ENCODE results near the gene RTP3. TPM values are rescaled to one million over a fixed set of nuclear protein-coding genes. Genes with fewer than 3 reads are reported as not detected.
"Not testable (repeated sequence)": the region's sequence is repeated elsewhere in the genome, so short reads cannot be mapped to it uniquely, and the experiment has no call there.

RTP3 gene
- total RNA-seq, 3 donors from 2014 or later (not counting 1 experiment from before 2014, with no cell fraction given), result not detected

DNA sequence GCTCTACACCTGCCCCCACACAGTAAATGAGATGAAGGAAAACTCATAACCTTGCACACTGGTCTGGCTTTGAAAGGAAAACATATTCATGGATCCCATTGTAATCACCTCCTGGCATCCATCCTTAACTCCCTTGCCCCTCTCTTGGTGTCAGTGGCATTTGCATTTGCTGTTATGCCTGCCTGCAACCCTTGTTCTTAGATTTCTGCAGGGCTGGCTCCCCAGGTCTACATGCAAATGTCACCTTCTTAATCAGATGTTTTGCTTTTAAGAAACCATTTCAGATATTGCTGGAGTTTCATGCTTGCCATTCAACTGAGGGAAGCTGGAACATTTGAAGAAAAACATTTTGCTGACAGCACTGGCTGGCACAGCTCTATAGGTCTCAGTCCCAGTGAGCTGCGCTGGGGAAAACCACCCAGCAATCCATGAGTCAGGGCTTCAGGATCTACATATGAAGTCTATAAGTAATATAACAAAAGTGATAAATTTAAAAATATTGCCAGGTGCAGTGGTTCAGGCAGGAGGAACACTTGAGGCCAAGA lies 49.2 kb downstream of the RTP3 start:
- no peak overlapping the region for H3K27ac ChIP-seq (ENCODE audit: low read length)
- Mint-ChIP-seq H3K27me3 (ENCODE audit: low read depth in 2 of 2) (peaks cover 28 to 44% of the 10 kb centered on the region in 2 donors), H3K4me1 (no peaks in the 10 kb centered on the region), H3K4me3 (no peak overlapping the region), H3K36me3 (no peaks in the 10 kb centered on the region), H3K27ac (no peak overlapping the region), H3K9me3 (no peaks in the 10 kb centered on the region)
- ATAC-seq, result no peak
- H3K27me3 ChIP-seq (ENCODE audit: control insufficient read depth, insufficient read depth, low read length), result no peaks in the 10 kb centered on the region
- TF ChIP-seq, protein P1, sequence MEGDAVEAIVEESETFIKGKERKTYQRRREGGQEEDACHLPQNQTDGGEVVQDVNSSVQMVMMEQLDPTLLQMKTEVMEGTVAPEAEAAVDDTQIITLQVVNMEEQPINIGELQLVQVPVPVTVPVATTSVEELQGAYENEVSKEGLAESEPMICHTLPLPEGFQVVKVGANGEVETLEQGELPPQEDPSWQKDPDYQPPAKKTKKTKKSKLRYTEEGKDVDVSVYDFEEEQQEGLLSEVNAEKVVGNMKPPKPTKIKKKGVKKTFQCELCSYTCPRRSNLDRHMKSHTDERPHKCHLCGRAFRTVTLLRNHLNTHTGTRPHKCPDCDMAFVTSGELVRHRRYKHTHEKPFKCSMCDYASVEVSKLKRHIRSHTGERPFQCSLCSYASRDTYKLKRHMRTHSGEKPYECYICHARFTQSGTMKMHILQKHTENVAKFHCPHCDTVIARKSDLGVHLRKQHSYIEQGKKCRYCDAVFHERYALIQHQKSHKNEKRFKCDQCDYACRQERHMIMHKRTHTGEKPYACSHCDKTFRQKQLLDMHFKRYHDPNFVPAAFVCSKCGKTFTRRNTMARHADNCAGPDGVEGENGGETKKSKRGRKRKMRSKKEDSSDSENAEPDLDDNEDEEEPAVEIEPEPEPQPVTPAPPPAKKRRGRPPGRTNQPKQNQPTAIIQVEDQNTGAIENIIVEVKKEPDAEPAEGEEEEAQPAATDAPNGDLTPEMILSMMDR (IDR thresholded peaks at IDR 0.05), result no peak
- no peaks in the 10 kb centered on the region for H3K36me3 ChIP-seq (ENCODE audit: control insufficient read depth, insufficient read depth, low read length)
- no CpG with 5 or more reads among the region's 1 CpG for WGBS (ENCODE audit: insufficient coverage)
- intact Hi-C loops (cut with micrococcal nuclease), result no loop called here
- H3K4me3 ChIP-seq (ENCODE audit: low read length), result no peak overlapping the region
- H3K9me3 ChIP-seq (ENCODE audit: control insufficient read depth, insufficient read depth, low read length), result no peaks in the 10 kb centered on the region
- DNase-seq, result no peak
- H3K4me1 ChIP-seq (ENCODE audit: control insufficient read depth, insufficient read depth, low read length), result no peaks in the 10 kb centered on the region

DNA sequence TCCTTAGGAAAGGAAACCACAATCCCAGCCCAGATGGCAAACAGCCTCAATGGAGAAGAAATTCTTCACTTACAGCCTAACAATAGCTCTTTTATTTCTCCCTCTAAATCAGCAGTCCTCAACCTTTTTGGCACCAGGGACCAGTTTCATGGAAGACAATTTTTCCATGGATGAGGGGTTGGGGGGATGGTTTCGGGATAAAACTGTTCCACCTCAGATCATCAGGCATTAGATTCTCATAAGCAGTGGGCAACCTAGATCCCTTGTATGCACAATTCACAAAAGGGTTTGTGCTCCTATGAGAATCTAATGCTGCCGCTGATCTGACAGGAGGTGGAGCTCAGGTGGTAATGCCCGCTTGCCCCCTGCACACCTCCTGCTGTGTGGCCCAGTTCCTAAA lies 50.8 kb downstream of the RTP3 start:
- H3K4me3 ChIP-seq (ENCODE audit: low read length); H3K4me3 Mint-ChIP-seq; H3K36me3 ChIP-seq (ENCODE audit: control insufficient read depth, insufficient read depth, low read length); H3K9me3 Mint-ChIP-seq; H3K27ac ChIP-seq (ENCODE audit: low read length); H3K4me1 Mint-ChIP-seq; H3K27ac Mint-ChIP-seq; H3K36me3 Mint-ChIP-seq; ATAC-seq; H3K9me3 ChIP-seq (ENCODE audit: control insufficient read depth, insufficient read depth, low read length); intact Hi-C loops (cut with micrococcal nuclease); H3K4me1 ChIP-seq (ENCODE audit: control insufficient read depth, insufficient read depth, low read length); DNase-seq; H3K27me3 ChIP-seq (ENCODE audit: control insufficient read depth, insufficient read depth, low read length): not testable (repeated sequence)
- peaks cover 34 to 53% of the 10 kb centered on the region in 2 donors for H3K27me3 Mint-ChIP-seq (ENCODE audit: low read depth in 2 of 2)
- WGBS (ENCODE audit: insufficient coverage), result 85% methylated on average over 3 of the region's 3 CpGs

DNA sequence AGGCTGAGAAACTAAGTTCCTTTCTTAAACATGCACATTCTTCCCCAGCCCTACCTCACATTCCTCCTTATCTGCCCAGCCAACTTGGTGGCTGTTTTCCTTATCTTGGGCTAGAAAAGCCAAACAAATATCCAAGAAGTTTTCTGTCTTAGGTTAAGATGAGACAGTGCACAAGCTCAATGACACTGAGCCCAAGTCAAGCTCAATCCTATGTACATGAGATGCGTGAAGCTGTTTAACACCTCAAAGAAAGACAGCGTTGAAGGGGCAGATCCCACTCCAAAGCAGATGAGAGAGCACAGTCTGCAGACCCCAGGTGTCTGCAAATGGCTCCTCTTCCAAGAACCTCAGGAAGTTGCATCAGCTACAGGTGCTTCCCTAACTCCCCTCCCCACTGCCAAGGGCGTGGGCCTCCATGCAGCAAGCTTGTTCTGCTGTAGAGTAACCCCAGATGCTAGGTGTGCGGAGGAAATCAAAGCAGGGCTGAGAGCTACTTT lies 51.7 kb downstream of the RTP3 start:
- no peak overlapping the region for H3K27ac ChIP-seq (ENCODE audit: low read length)
- Mint-ChIP-seq H3K27ac (no peak overlapping the region), H3K9me3 (no peaks in the 10 kb centered on the region), H3K36me3 (no peaks in the 10 kb centered on the region), H3K27me3 (ENCODE audit: low read depth in 2 of 2) (peaks cover 34 to 53% of the 10 kb centered on the region in 2 donors), H3K4me3 (no peak overlapping the region), H3K4me1 (no peaks in the 10 kb centered on the region)
- ATAC-seq, result no peak
- H3K4me3 ChIP-seq (ENCODE audit: low read length), result no peak overlapping the region
- no peak for DNase-seq
- intact Hi-C loops (cut with micrococcal nuclease), result no loop called here
- 27% methylated on average over 4 of the region's 4 CpGs for WGBS (ENCODE audit: insufficient coverage)
- no peaks in the 10 kb centered on the region for H3K36me3 ChIP-seq (ENCODE audit: control insufficient read depth, insufficient read depth, low read length)
- TF ChIP-seq, protein P1 (IDR thresholded peaks at IDR 0.05), result no peak
- H3K4me1 ChIP-seq (ENCODE audit: control insufficient read depth, insufficient read depth, low read length), result no peaks in the 10 kb centered on the region
- no peaks in the 10 kb centered on the region for H3K27me3 ChIP-seq (ENCODE audit: control insufficient read depth, insufficient read depth, low read length)
- no peaks in the 10 kb centered on the region for H3K9me3 ChIP-seq (ENCODE audit: control insufficient read depth, insufficient read depth, low read length)

DNA sequence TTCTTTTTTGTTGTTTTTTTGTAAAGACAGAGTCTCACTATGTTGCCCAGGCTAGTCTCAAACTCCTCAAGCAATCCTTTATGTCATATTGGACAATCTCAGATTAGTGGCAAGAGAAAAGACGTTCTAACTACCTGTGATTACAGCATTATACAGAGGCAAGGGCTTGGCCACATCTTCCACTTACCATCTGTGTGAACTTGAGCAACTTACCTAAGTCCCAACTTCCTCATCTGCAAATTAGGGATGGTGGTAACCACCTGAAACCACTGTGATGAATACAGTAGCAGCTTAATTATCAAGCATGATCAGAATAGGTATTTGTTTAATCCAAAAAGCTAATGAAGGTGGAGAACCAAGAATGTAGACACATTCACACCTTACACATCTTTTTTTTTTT lies 52.2 kb downstream of the RTP3 start:
- H3K4me3 ChIP-seq (ENCODE audit: low read length), result no peak overlapping the region
- H3K9me3 Mint-ChIP-seq, result no peaks in the 10 kb centered on the region
- H3K27ac ChIP-seq (ENCODE audit: low read length), result no peak overlapping the region
- no peak overlapping the region for H3K4me3 Mint-ChIP-seq
- no peaks in the 10 kb centered on the region for H3K4me1 Mint-ChIP-seq
- no peaks in the 10 kb centered on the region for H3K4me1 ChIP-seq (ENCODE audit: control insufficient read depth, insufficient read depth, low read length)
- 27% methylated on average over 1 of the region's 1 CpG for WGBS (ENCODE audit: insufficient coverage)
- no peaks in the 10 kb centered on the region for H3K36me3 ChIP-seq (ENCODE audit: control insufficient read depth, insufficient read depth, low read length)
- no peak for DNase-seq
- peaks cover 34 to 53% of the 10 kb centered on the region in 2 donors for H3K27me3 Mint-ChIP-seq (ENCODE audit: low read depth in 2 of 2)
- H3K27ac Mint-ChIP-seq, result no peak overlapping the region
- no peaks in the 10 kb centered on the region for H3K36me3 Mint-ChIP-seq
- no peaks in the 10 kb centered on the region for H3K9me3 ChIP-seq (ENCODE audit: control insufficient read depth, insufficient read depth, low read length)
- TF ChIP-seq, protein P1 (IDR thresholded peaks at IDR 0.05), result no peak
- no peak for ATAC-seq
- intact Hi-C loops (cut with micrococcal nuclease), result no loop called here
- H3K27me3 ChIP-seq (ENCODE audit: control insufficient read depth, insufficient read depth, low read length), result no peaks in the 10 kb centered on the region

Other genes starting within 250 kb of the RTP3 start
- 1 to 10 TPM in 2 of 3 donors, under 1 TPM in 1; 0.21 to 9.8 (median 1.7) TPM for gene CCR2, start 143.9 kb upstream of the RTP3 start, total RNA-seq
- gene CCR5, start 127.0 kb upstream of the RTP3 start, total RNA-seq, result 1 to 10 TPM in 2 of 3 donors, under 1 TPM in 1; 0.59 to 7.6 (median 1.0) TPM
- gene CCRL2, start 90.7 kb upstream of the RTP3 start, total RNA-seq, result 1 to 10 TPM; 3.0 to 4.6 (median 3.8) TPM
- gene LTF, start 33.1 kb upstream of the RTP3 start, total RNA-seq, result 1 to 10 TPM in 2 of 3 donors, not detected in 1; 1.0 to 1.1 TPM
- gene LRRC2, start 68.3 kb downstream of the RTP3 start, total RNA-seq, result under 1 TPM in 1 of 3 donors, not detected in 2; 0.18 TPM
- gene FAM240A, start 114.5 kb downstream of the RTP3 start, total RNA-seq, result not detected
- gene ALS2CL, start 195.7 kb downstream of the RTP3 start, total RNA-seq, result 1 to 10 TPM in 1 of 3 donors, under 1 TPM in 2; 0.07 to 1.3 (median 0.70) TPM
- not detected for gene TMIE, start 203.4 kb downstream of the RTP3 start, total RNA-seq
- gene PRSS50, start 219.9 kb downstream of the RTP3 start, total RNA-seq, result under 1 TPM in 1 of 3 donors, not detected in 2; 0.16 TPM